ENCODE results near the gene RPA3. TPM values are rescaled to one million over a fixed set of nuclear protein-coding genes. Genes with fewer than 3 reads are reported as not detected.

The RPA3 gene
- total RNA-seq, 1 donor from 2014 or later: 20.7 TPM

DNA sequence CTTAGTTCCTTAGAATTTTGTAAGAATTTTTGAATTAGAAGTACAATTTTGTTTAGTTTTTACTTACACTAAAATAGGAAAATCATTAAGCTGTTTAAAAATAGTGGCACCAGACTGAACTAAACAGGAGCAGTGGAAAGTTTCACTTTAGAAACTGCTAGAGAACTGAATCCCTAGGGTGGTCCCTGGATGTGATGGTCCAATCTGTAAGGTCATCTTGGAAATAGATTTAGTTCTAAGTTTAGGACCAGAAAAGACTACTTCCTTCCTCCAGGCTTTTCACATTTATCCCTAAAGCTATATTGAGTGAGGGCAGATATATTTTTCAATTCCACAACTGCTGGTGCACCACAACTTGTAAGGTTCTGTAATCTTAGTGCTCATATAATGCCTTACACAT, 19.0 kb downstream of the RPA3 start:
- TF ChIP-seq, protein P1, sequence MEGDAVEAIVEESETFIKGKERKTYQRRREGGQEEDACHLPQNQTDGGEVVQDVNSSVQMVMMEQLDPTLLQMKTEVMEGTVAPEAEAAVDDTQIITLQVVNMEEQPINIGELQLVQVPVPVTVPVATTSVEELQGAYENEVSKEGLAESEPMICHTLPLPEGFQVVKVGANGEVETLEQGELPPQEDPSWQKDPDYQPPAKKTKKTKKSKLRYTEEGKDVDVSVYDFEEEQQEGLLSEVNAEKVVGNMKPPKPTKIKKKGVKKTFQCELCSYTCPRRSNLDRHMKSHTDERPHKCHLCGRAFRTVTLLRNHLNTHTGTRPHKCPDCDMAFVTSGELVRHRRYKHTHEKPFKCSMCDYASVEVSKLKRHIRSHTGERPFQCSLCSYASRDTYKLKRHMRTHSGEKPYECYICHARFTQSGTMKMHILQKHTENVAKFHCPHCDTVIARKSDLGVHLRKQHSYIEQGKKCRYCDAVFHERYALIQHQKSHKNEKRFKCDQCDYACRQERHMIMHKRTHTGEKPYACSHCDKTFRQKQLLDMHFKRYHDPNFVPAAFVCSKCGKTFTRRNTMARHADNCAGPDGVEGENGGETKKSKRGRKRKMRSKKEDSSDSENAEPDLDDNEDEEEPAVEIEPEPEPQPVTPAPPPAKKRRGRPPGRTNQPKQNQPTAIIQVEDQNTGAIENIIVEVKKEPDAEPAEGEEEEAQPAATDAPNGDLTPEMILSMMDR (IDR thresholded peaks at IDR 0.05; ENCODE audit: partially characterized antibody, unreplicated experiment): no peak
- peaks cover 5% of the 10 kb centered on the region for H3K36me3 Mint-ChIP-seq (ENCODE audit: unreplicated experiment)
- no peak overlapping the region for H3K27ac Mint-ChIP-seq (ENCODE audit: unreplicated experiment)
- no peak for DNase-seq
- no peaks in the 10 kb centered on the region for H3K9me3 Mint-ChIP-seq (ENCODE audit: unreplicated experiment)
- H3K27me3 Mint-ChIP-seq (ENCODE audit: unreplicated experiment): no peaks in the 10 kb centered on the region
- H3K4me1 Mint-ChIP-seq (ENCODE audit: low read depth, unreplicated experiment): peaks cover 27% of the 10 kb centered on the region
- H3K4me3 Mint-ChIP-seq (ENCODE audit: unreplicated experiment): no peak overlapping the region

DNA sequence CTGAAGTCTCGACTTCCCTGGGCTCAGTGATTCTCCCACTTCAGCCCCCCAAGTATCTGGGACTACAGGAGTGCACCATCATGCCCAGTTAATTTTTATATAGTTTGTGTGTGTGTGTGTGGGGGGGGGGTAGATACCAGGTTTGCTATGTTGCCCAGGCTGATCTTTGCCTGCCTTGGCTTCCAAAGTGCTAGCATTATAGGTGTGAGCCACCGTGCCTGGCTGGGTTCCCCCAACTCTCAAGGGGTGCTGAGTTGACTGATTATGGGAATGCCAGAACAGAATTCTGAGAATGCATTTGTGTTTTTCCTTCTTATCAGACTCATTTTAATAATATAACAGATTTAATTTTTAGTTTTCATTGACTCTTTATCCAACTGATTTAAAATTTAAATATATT, 19.5 kb downstream of the RPA3 start:
- Mint-ChIP-seq H3K9me3 (ENCODE audit: unreplicated experiment) (no peaks in the 10 kb centered on the region), H3K36me3 (ENCODE audit: unreplicated experiment) (peaks cover 5% of the 10 kb centered on the region), H3K27me3 (ENCODE audit: unreplicated experiment) (no peaks in the 10 kb centered on the region), H3K27ac (ENCODE audit: unreplicated experiment) (no peak overlapping the region), H3K4me3 (ENCODE audit: unreplicated experiment) (no peak overlapping the region), H3K4me1 (ENCODE audit: low read depth, unreplicated experiment) (peaks cover 27% of the 10 kb centered on the region)
- no peak for DNase-seq
- TF ChIP-seq, protein P1 (IDR thresholded peaks at IDR 0.05; ENCODE audit: partially characterized antibody, unreplicated experiment): no peak

DNA sequence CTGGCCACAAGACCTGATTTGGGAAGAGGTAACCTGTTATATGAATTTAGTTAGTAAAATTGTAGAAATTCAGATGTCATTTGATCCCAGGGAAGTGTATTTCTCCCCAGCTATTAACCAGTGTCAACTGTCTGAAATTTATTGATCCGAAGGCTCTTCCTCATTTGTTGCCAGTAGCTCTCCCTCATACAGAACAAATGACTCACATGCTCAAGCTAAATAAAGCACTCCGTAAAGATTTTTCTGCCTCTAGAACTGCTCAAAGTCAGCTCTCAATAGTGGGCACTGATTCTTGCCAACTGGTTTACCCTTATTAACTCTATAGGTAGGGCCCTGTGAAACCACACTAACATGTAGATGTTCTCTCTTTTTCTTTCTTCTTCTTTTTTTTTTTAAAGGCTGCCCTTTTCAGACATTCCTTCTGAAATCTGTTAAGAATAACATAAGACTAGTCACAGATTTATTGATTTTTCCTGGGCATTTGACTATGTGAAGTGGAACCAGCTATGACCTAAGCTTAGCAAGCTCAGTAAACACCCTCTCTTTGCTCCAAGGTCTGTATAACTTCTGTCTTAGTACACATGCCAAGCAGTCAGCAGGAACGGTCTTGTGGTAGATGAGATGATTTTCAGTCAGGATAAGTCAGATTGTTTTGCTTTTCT, 21.8 kb downstream of the RPA3 start:
- no peak for DNase-seq
- Mint-ChIP-seq H3K9me3 (ENCODE audit: unreplicated experiment) (no peaks in the 10 kb centered on the region), H3K27me3 (ENCODE audit: unreplicated experiment) (no peaks in the 10 kb centered on the region), H3K4me3 (ENCODE audit: unreplicated experiment) (peak overlapping the region; percentile 48), H3K36me3 (ENCODE audit: unreplicated experiment) (peaks cover 5% of the 10 kb centered on the region), H3K27ac (ENCODE audit: unreplicated experiment) (peak overlapping the region; percentile 89), H3K4me1 (ENCODE audit: low read depth, unreplicated experiment) (peaks cover 18% of the 10 kb centered on the region)
- TF ChIP-seq, protein P1 (IDR thresholded peaks at IDR 0.05; ENCODE audit: partially characterized antibody, unreplicated experiment): no peak

DNA sequence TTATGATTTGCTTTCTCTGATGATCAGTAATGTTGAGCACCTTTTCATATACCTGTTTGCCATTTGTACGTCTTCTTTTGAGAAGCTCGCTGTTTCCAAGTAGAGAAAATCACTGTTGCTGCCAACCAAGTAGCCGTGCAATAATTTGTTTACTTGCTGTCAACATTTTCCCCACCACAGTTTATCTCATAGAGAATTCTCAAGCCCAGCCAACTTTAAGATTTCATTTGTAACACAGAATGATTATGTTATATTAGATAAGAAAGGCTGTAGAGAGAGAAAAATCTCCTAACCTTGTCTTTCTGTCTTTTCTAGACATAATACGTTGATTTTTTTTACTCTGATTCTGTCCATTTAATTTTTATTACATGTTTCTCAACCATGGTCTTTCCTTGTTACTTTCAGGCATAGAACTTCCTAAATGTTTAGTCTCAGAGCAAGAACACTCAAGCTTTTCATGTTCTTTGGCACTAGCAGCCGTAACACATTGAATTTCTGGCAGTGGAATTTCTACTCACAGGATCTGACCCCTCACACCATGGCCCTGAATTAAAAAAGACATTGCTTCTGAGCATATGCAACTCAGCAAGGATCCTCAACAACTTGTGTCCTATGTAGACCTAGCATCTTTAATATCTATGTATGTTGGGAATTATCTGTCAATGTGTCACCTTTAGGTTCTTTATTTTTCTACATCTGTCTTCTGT, 23.1 kb downstream of the RPA3 start:
- DNase-seq: no peak
- Mint-ChIP-seq H3K36me3 (ENCODE audit: unreplicated experiment) (peaks cover 5% of the 10 kb centered on the region), H3K9me3 (ENCODE audit: unreplicated experiment) (no peaks in the 10 kb centered on the region), H3K4me1 (ENCODE audit: low read depth, unreplicated experiment) (peaks cover 16% of the 10 kb centered on the region), H3K27me3 (ENCODE audit: unreplicated experiment) (no peaks in the 10 kb centered on the region), H3K4me3 (ENCODE audit: unreplicated experiment) (no peak overlapping the region), H3K27ac (ENCODE audit: unreplicated experiment) (no peak overlapping the region)
- TF ChIP-seq, protein P1 (IDR thresholded peaks at IDR 0.05; ENCODE audit: partially characterized antibody, unreplicated experiment): no peak

DNA sequence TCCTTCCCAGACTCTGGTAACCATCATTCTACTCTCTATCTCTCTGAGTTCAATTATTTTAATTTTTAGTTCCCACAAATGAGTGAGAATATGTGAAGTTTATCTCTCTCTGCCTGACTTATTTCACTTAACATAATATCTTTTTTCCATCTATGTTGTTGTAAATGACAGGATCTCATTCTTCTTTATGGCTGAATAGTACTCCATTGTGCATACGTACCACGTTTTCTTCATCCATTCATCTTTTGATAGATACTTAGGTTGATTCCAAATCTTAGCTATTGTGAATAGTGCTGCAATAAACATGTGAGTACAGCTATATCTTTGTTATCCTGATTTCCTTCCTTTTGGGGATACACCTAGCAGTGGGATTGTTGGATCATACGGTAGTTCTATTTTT, 23.9 kb downstream of the RPA3 start:
- TF ChIP-seq, protein P1 (IDR thresholded peaks at IDR 0.05; ENCODE audit: partially characterized antibody, unreplicated experiment): no peak
- no peak for DNase-seq
- Mint-ChIP-seq H3K27me3 (ENCODE audit: unreplicated experiment) (no peaks in the 10 kb centered on the region), H3K4me3 (ENCODE audit: unreplicated experiment) (no peak overlapping the region), H3K27ac (ENCODE audit: unreplicated experiment) (no peak overlapping the region), H3K9me3 (ENCODE audit: unreplicated experiment) (no peaks in the 10 kb centered on the region), H3K36me3 (ENCODE audit: unreplicated experiment) (peaks cover 5% of the 10 kb centered on the region), H3K4me1 (ENCODE audit: low read depth, unreplicated experiment) (peaks cover 15% of the 10 kb centered on the region)

All from glutamatergic neuron (in vitro differentiated cells).